Measurements from ENCODE around the gene ARHGAP44.

ARHGAP44 gene

GRCh38 chr17:13029340-13029739 lies 240.0 kb downstream of the ARHGAP44 start:
- no peak for DNase-seq

- no peak for DNase-seq
These were observed 240.8 kb downstream of the ARHGAP44 start for GRCh38 chr17:13030056-13030455.

GRCh38 chr17:13030459-13031300 lies 241.4 kb downstream of the ARHGAP44 start:
- DNase-seq, result no peak

DNA sequence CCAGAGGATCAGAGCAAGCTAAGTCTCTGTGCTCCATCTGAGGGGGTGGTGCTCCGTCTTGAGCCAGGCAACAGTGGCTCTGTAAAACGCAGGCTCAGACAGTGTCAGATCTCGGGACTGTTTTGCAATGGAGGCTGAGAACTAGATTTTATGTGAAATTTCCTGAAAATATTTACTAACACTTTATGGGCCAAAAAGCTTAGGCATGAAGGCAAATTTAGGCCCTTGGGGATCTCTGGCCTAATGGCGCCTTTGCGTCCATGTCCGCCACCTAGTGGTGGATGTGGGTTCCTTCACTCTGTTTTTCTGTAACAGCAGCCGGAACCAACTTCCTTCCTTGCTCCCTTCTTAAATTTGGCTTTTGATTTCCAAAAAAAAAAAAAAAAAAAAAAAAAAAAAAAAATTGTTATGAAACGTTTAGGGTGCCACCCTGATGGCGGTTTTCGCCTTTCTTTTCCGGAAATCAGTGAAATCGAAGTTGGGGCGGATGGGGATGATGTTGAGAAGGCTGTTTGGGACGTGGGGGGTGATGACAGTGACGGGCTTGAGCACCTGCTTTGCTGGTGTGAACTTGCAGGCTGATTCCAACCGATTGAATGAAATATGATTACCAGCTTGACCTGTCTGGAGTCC lies 242.5 kb downstream of the ARHGAP44 start:
- no peak for DNase-seq

GRCh38 chr17:13035420-13035819 lies 246.1 kb downstream of the ARHGAP44 start:
- DNase-seq, result no peak

DNA sequence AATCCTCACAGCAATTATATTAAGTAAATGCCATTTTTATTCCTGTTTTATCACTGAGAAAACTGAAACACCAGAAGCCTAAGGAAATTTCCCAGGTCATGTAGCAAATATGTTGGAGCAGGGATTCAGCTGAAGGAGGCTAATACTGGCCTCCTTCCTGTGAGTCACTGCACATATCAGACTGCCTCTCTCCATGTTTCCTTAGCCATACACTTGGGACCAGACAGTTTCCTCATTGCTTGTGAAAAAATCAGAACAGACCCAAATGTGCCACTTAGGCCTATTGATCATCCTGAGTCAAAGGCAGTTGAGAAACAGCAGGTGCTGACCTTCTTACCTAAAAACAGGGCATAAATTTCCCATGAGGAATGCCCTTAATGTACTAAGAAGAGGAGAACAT lies 247.5 kb downstream of the ARHGAP44 start:
- no peak for DNase-seq

DNA sequence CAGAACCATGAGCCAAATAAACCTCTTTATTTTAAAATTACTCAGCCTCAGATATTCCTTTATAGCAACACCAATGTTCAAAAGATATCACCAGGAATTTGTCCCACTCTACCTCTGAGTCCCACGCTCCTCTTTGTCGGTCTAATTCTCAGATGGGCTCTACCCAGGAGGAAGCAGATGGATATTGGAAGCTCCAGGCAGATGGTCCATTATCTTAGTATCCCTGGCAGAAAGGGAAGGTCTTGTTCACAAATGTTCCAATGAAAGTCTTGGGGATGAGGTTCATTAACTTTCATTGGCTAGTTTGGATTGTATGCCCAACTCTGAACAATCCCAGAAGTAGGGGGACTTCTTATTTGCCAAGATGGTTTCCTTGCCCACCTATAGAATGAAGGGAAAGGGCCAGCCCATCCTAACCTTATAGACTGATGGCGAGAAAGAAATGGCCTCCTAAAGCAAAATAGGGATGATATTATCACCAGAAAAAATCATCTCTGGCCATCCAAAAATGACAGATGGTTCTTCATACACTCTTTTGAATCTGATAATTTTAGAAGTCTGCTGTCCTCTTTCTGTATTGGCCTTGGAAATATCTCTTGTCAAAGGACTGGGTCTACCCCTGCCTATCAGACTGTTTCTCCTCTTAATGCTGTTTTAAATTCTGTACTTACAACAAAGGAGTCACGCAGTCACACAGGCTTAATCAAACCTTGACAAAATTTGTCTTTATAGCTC lies 249.8 kb downstream of the ARHGAP44 start:
- no peak for DNase-seq
